K562 (cell line): Measurements from ENCODE around the gene GLIPR2. TPM values are rescaled to one million over a fixed set of nuclear protein-coding genes. Genes with fewer than 3 reads are reported as not detected.

Experiments used
- ATAC-seq: fragments of 200-7000 bp; cut with Tn5 transposase; 3 replicates; pipeline ENCODE4 v1.9.1; 2020; ENCODE audit warnings: moderate library complexity
- BruUV-seq: library from RNA; stranded (reverse); fragments of 400-500 nt; replicated peaks from 2 replicates; lab custom pipeline; 2021; lab: Mats Ljungman, UMichigan
- CTCF ChIA-PET: fragments of 300-600 bp; formaldehyde crosslinking; extraction: SDS; loops from one replicate; lab custom pipeline; 2021; ENCODE audit warnings: low intra/inter-chr PET ratio; lab: Yijun Ruan, JAX
- POLR2A ChIA-PET: fragments of 300-600, 350-650 bp; sonication (Branson Sonifier 250); formaldehyde crosslinking; extraction: SDS; loops from one replicate; lab custom pipeline; 2021; ENCODE audit warnings: antibody characterized with exemption, inconsistent platforms; lab: Yijun Ruan, JAX
- DNase-seq, 4 experiments: peaks; one replicate each; pipeline versions ENCODE4 v3.0.0 to v3.0.0-alpha.2; 2011 to 2018; ENCODE audit warnings: low spot score in 3 of 4, mixed read lengths in 3 of 4; ENCODE audit errors: extremely low read depth in 1 of 4
- FAIRE-seq: peaks from 2 replicates; lab custom pipeline; 2011; peaks lifted over from hg19 to GRCh38; lab: Jason Lieb, UNC
- H2AFZ ChIP-seq: 2 replicates; pipeline ENCODE4 v1.6.0; 2011; ENCODE audit warnings: low read depth, low read length, control low read depth, inconsistent platforms
- H3K27ac ChIP-seq: fragments of 200-600 bp; 3 replicates; pipeline ENCODE4 v1.8.0; 2011; ENCODE audit warnings: low read depth, mild to moderate bottlenecking, control low read depth, inconsistent platforms, low read length, moderate library complexity, mixed read lengths; ENCODE audit errors: extremely low read depth
- H3K27me3 ChIP-seq, 2 experiments: fragments of 300-600 bp in 1 of 2; 2 replicates in 1 of 2; 3 replicates in 1 of 2; pipeline versions ENCODE4 v1.6.0 to v1.8.0; 2011; ENCODE audit warnings: inconsistent platforms in 2 of 2, low read length in 2 of 2, mild to moderate bottlenecking in 1 of 2, mixed read lengths in 1 of 2, moderate library complexity in 1 of 2; ENCODE audit not compliant: control insufficient read depth in 2 of 2, insufficient read depth in 2 of 2
- H3K36me3 ChIP-seq: fragments of 300-600 bp; 3 replicates; pipeline ENCODE4 v1.8.0; 2011; ENCODE audit warnings: mild to moderate bottlenecking, low read length, inconsistent platforms; ENCODE audit not compliant: control insufficient read depth, insufficient read depth
- H3K4me1 ChIP-seq, 2 experiments: fragments of 200-600 bp in 1 of 2; replicated peaks in 1 of 2; 2 replicates in 1 of 2; 3 replicates in 1 of 2; pipeline versions ENCODE4 v1.5.1 to v1.8.0; 2011; ENCODE audit warnings: inconsistent platforms in 2 of 2, low read length in 2 of 2, mild to moderate bottlenecking in 1 of 2, mixed read lengths in 1 of 2, moderate library complexity in 1 of 2; ENCODE audit not compliant: control insufficient read depth in 2 of 2, insufficient read depth in 2 of 2
- H3K4me2 ChIP-seq: 2 replicates; pipeline ENCODE4 v1.6.1; 2011; ENCODE audit warnings: low read length, control low read depth, inconsistent platforms, mixed read lengths; ENCODE audit not compliant: insufficient read depth
- H3K4me3 ChIP-seq: fragments of 200-600 bp; sonication (generic), shearing (Covaris generic); 2 replicates; pipeline ENCODE4 v1.5.1; 2016; ENCODE audit warnings: control low read depth, inconsistent platforms
- H3K79me2 ChIP-seq: fragments of 200-600 bp; 3 replicates; pipeline ENCODE4 v1.8.0; 2011; ENCODE audit warnings: low read length, inconsistent platforms; ENCODE audit not compliant: control insufficient read depth, insufficient read depth
- H3K9ac ChIP-seq, 2 experiments: 2 replicates each; pipeline versions ENCODE4 v1.6.0 to v1.6.1; 2011; ENCODE audit warnings: low read depth in 2 of 2, low read length in 2 of 2, control low read depth in 1 of 2, inconsistent platforms in 1 of 2, mild to moderate bottlenecking in 1 of 2, mixed read lengths in 1 of 2; ENCODE audit not compliant: insufficient read depth in 1 of 2
- H3K9me1 ChIP-seq: one replicate; pipeline ENCODE4 v1.6.0; 2011; ENCODE audit warnings: inconsistent platforms, mild to moderate bottlenecking, low read length, moderate library complexity; ENCODE audit not compliant: control insufficient read depth, insufficient read depth
- H3K9me3 ChIP-seq: replicated peaks from 2 replicates; pipeline ENCODE4 v1.5.1; 2011; ENCODE audit warnings: low read depth, low read length, inconsistent platforms; ENCODE audit not compliant: control insufficient read depth, insufficient read depth
- H4K20me1 ChIP-seq: replicated peaks from 2 replicates; pipeline ENCODE4 v1.6.1; 2011; ENCODE audit warnings: low read length, inconsistent platforms, mixed read lengths; ENCODE audit not compliant: control insufficient read depth, insufficient read depth
- ARID1B ChIP-seq: fragments of 450-650 bp; IDR thresholded peaks from 2 replicates; pipeline ENCODE4 v1.6.1; 2016; ENCODE audit warnings: antibody characterized with exemption, mild to moderate bottlenecking, inconsistent platforms
- ATF7 ChIP-seq: fragments of 450-650 bp; IDR thresholded peaks from 2 replicates; pipeline ENCODE4 v1.7.1; 2014; ENCODE audit warnings: mild to moderate bottlenecking, moderate library complexity
- BCOR ChIP-seq: fragments of 450-650 bp; IDR thresholded peaks from 2 replicates; pipeline ENCODE4 v1.6.1; 2016
- BHLHE40 ChIP-seq: IDR thresholded peaks from 2 replicates; pipeline ENCODE4 v1.6.1; 2011; ENCODE audit warnings: low read length, improper control_type of control experiment
- ETS2 ChIP-seq: IDR thresholded peaks from 2 replicates; pipeline ENCODE4 v1.6.1; 2016; ENCODE audit warnings: borderline replicate concordance, missing genetic modification characterization, mild to moderate bottlenecking, moderate library complexity, missing compliant biosample characterization; ENCODE audit not compliant: poor library complexity, severe bottlenecking
- HOXB6 ChIP-seq: fragments of 250-450 bp; sonication (Bioruptor Pico); IDR thresholded peaks from 2 replicates; pipeline ENCODE4 v1.5.1; 2022; ENCODE audit warnings: mild to moderate bottlenecking, borderline replicate concordance
- MED1 ChIP-seq: sonication (generic); formaldehyde crosslinking; IDR thresholded peaks from 2 replicates; pipeline ENCODE4 v1.8.1; 2023; ENCODE audit warnings: missing genetic modification reagents, borderline replicate concordance
- NFATC3 ChIP-seq: fragments of 450-650 bp; IDR thresholded peaks from 2 replicates; pipeline ENCODE4 v1.6.1; 2017; ENCODE audit warnings: mild to moderate bottlenecking
- PTTG1 ChIP-seq: fragments of 450-650 bp; IDR thresholded peaks from 2 replicates; pipeline ENCODE4 v1.6.1; 2016; ENCODE audit warnings: low read depth, mild to moderate bottlenecking, missing genetic modification characterization, missing compliant biosample characterization
- RBM25 ChIP-seq: fragments of 200-400 bp; formaldehyde crosslinking; IDR thresholded peaks from 2 replicates; pipeline ENCODE4 v1.6.1; 2018; ENCODE audit warnings: low read length, low read depth, moderate library complexity; ENCODE audit not compliant: severe bottlenecking
- RFX7 ChIP-seq: fragments of 250-450 bp; sonication (Bioruptor Pico); IDR thresholded peaks from 2 replicates; pipeline ENCODE4 v1.5.1; 2021; ENCODE audit warnings: mild to moderate bottlenecking
- SIN3B ChIP-seq: fragments of 450-650 bp; IDR thresholded peaks from 2 replicates; pipeline ENCODE4 v1.6.1; 2017; ENCODE audit warnings: low read depth, mild to moderate bottlenecking, moderate library complexity
- SIX5 ChIP-seq, 2 experiments: IDR thresholded peaks; 2 replicates each; pipeline ENCODE4 v1.6.1; 2011; ENCODE audit warnings: low read length in 2 of 2, borderline replicate concordance in 1 of 2, low read depth in 1 of 2, mild to moderate bottlenecking in 1 of 2, moderate library complexity in 1 of 2; ENCODE audit not compliant: insufficient read depth in 1 of 2
- SMAD1 ChIP-seq: fragments of 150-350 bp; IDR thresholded peaks from 2 replicates; pipeline ENCODE4 v1.6.1; 2014; ENCODE audit warnings: low read length, low read depth; ENCODE audit not compliant: partially characterized antibody
- SMARCA5 ChIP-seq: fragments of 450-650 bp; IDR thresholded peaks from 2 replicates; pipeline ENCODE4 v1.6.1; 2016
- ZFP36 ChIP-seq: fragments of 150-350 bp; IDR thresholded peaks from 2 replicates; pipeline ENCODE4 v1.6.1; 2018; ENCODE audit warnings: low read length, low read depth; ENCODE audit not compliant: partially characterized antibody
- ZNF3 ChIP-seq: fragments of 250-450 bp; sonication (Bioruptor Pico); IDR thresholded peaks from 2 replicates; pipeline ENCODE4 v1.5.0; 2021; ENCODE audit warnings: mild to moderate bottlenecking, moderate library complexity
- ZNF436 ChIP-seq: fragments of 250-450, 450-650 bp; sonication (Bioruptor Pico); formaldehyde crosslinking; IDR thresholded peaks from 2 replicates; pipeline ENCODE4 v1.7.0; 2020; ENCODE audit warnings: mild to moderate bottlenecking
- WGBS: fragments of 100-300 bp; shearing (Covaris generic); methylation state at CpG from one replicate; pipeline ENCODE4 v1.1.6; 2016; ENCODE audit warnings: low coverage, mixed read lengths; ENCODE audit not compliant: insufficient coverage; ENCODE audit errors: missing lambda C conversion rate; 5-methylcytosine and 5-hydroxymethylcytosine counted together
- in situ Hi-C: fragments of 300-500 bp; cut with MboI; formaldehyde crosslinking; loops from 4 replicates; pipeline ENCODE4 v1.15.0; 2018; ENCODE audit warnings: inconsistent platforms, mixed read lengths
- intact Hi-C: fragments of 100-400 bp; cut with micrococcal nuclease; formaldehyde crosslinking; loops from 2 replicates; pipeline ENCODE4 v1.14.2; 2022
- polyA plus RNA-seq, 8 experiments: library from polyadenylated mRNA; depleted of rRNA in 4 of 8; stranded (reverse) in 5 of 8; unstranded in 3 of 8; fragments of >200 nt; fragmentation: Nextera tagmentation in 2 of 8; fragmentation: Illumina TruSeq in 1 of 8; extraction: Ambion mirVana in 2 of 8; extraction: Trizol in 1 of 8; gene quantifications; 2 replicates each; pipeline versions ENCODE4 v1.2.1 to v1.2.3, GENCODE V29; 2011 to 2014; ENCODE audit warnings: inconsistent platforms in 1 of 8, missing spikeins in 1 of 8
- total RNA-seq, 7 experiments: library from RNA; depleted of rRNA in 6 of 7; stranded (reverse); fragments of >200 nt in 6 of 7; fragmentation: Illumina TruSeq in 2 of 7; extraction: Trizol in 2 of 7; gene quantifications; 2 replicates each; pipeline versions ENCODE4 v1.2.1 to v1.2.3, GENCODE V29; 2011 to 2021; ENCODE audit warnings: low replicate concordance in 1 of 7
- TF ChIP-seq, protein P1 (sequence below): fragments of 450-650 bp; IDR thresholded peaks from 2 replicates; pipeline ENCODE4 v1.6.1; 2017; ENCODE audit warnings: antibody characterized with exemption
- TF ChIP-seq, protein P2 (sequence below): sonication (generic); formaldehyde crosslinking; IDR thresholded peaks from 2 replicates; pipeline ENCODE4 v1.9.0; 2022; ENCODE audit warnings: mild to moderate bottlenecking, missing genetic modification reagents

The GLIPR2 gene
- total and polyA plus RNA-seq, 9 of the 15 experiments (the other 6 are each of a cell fraction or from before 2014, with no cell fraction given), result 1.4 to 8.8 (median 2.9) TPM

DNA sequence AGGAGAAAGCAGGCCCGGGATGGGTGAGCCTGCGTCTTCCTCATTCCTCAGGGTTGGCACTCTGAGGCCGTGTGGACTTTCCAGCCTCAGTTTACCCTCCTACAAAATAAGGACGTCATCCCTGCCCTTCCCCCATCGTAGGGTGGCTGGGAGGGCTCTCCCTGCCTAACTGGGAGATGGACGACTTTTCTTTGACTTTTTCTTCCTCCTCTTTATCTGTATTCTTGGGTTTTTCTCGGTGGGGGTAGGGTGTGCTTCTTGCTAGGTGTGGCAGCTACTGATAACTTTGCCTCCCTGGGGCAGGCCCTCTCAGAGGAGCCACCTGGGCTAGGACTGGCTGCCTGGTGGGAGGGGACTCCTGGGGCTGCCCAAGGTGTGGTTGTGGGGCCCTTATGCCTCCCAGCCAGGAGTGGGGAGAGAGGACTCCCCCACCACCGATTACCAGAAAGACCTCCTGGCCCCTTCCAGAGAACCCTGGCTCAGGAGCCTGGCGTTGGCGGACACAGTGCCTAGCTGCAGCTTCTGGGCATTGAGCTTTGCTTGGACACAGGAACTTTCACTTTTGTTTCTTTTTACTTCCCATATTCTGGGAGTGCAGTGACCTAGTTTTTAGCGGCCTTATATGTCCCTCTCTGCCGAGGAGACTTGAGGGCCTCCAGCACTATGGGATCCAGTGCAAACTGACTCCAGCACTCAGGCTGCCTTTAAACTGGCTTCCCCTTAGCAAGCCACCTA lies 6.1 kb downstream of the GLIPR2 start (continued):
- TF ChIP-seq SIX5 (IDR thresholded peaks at IDR 0.05; ENCODE audit: borderline replicate concordance in 1 of 2, insufficient read depth in 1 of 2, low read depth in 1 of 2, low read length in 2 of 2) (no peak), MED1 (no peak), SMAD1 (no peak), PTTG1 (tag) (no peak), HOXB6 (CRISPR knock-in tag) (no peak), ARID1B (peak; percentile 85), ZNF3 (CRISPR knock-in tag) (no peak)
- TF ChIP-seq, all 486 proteins: peak for 31

DNA sequence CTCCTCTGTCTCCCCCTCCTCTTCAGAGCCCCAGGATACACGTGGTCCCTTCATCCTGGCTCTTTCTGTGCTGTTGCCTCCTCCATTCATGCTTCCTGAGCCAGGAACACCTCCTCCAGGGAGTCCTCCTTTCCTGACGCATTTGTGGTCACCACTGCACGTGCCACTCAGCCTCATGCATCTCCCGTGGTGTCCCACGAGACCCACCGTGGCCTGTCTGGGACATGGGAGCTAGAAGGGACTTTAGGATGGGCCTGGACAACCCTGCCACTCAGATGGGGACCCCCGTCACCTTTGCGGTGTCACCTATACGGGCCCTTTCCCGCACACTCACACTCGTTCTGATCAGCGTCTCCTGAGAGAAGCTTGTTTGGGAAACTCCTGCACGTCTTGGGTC lies 6.7 kb downstream of the GLIPR2 start:
- ChIA-PET POLR2A (interaction anchor here (0.7 kb wide), 1 partner anchor 13 kb away, joined by 4 read pairs; no protein-coding TSS in a partner anchor), CTCF (no interaction called here)

More for the DNA sequence above, 6.7 kb downstream of the GLIPR2 start:
- WGBS, result 56% methylated on average over 6 of the region's 13 CpGs
- peak overlapping the region; percentile 66 for H2AFZ ChIP-seq
- H3K79me2 ChIP-seq, result peaks cover 3% of the 10 kb centered on the region; the same call in 1 of the 3 replicates
- intact Hi-C loops, result no loop called here
- H4K20me1 ChIP-seq, result no peaks in the 10 kb centered on the region
- no peak overlapping the region for H3K4me3 ChIP-seq
- no peaks in the 10 kb centered on the region for H3K27me3 ChIP-seq
- in situ Hi-C loops, result no loop called here
- peaks cover 35 to 43% of the 10 kb centered on the region in 2 experiments; a peak in 4 of 5 replicates for H3K4me1 ChIP-seq
- H3K9ac ChIP-seq, result peak overlapping the region; percentile 33 to 62; a peak in 3 of 4 replicates
- H3K9me3 ChIP-seq, result no peaks in the 10 kb centered on the region
- no TSS peak for BruUV-seq
- ATAC-seq, result no peak; the same call in 2 of the 3 replicates
- H3K9me1 ChIP-seq, result no peaks in the 10 kb centered on the region
- H3K27ac ChIP-seq, result peak overlapping the region; percentile 59
- TF ChIP-seq SIN3B (no peak), RBM25 (peak; percentile 35), ZFP36 (peak; percentile 94), SMARCA5 (peak; percentile 64; the same call in 1 of the 2 replicates), BCOR (peak; percentile 85), BHLHE40 (peak; percentile 68), NFATC3 (no peak), ZNF436 (CRISPR knock-in tag) (0 out of 2 replicates have a peak, but pooled peaks have one; percentile 44), ATF7 (no peak), HOXB6 (CRISPR knock-in tag) (no peak), RFX7 (CRISPR knock-in tag) (no peak), ETS2 (tag) (no peak)
- TF ChIP-seq, protein P1, sequence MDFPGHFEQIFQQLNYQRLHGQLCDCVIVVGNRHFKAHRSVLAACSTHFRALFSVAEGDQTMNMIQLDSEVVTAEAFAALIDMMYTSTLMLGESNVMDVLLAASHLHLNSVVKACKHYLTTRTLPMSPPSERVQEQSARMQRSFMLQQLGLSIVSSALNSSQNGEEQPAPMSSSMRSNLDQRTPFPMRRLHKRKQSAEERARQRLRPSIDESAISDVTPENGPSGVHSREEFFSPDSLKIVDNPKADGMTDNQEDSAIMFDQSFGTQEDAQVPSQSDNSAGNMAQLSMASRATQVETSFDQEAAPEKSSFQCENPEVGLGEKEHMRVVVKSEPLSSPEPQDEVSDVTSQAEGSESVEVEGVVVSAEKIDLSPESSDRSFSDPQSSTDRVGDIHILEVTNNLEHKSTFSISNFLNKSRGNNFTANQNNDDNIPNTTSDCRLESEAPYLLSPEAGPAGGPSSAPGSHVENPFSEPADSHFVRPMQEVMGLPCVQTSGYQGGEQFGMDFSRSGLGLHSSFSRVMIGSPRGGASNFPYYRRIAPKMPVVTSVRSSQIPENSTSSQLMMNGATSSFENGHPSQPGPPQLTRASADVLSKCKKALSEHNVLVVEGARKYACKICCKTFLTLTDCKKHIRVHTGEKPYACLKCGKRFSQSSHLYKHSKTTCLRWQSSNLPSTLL, result no peak
- TF ChIP-seq, protein P2, sequence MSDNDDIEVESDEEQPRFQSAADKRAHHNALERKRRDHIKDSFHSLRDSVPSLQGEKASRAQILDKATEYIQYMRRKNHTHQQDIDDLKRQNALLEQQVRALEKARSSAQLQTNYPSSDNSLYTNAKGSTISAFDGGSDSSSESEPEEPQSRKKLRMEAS, result peak; percentile 14; the same call in 1 of the 2 replicates
- H3K4me2 ChIP-seq, result peak overlapping the region; percentile 73
- no peaks in the 10 kb centered on the region for H3K36me3 ChIP-seq
- DNase-seq, result no peak
- no peak for FAIRE-seq
